Inflammatory macrophage (primary cell): ENCODE data around the gene NDUFS8.

Experiments
- DNase-seq, 2 donors: peaks; one replicate each; pipeline ENCODE4 v3.0.0-alpha.2; 2020 to 2022

Gene NDUFS8

DNA sequence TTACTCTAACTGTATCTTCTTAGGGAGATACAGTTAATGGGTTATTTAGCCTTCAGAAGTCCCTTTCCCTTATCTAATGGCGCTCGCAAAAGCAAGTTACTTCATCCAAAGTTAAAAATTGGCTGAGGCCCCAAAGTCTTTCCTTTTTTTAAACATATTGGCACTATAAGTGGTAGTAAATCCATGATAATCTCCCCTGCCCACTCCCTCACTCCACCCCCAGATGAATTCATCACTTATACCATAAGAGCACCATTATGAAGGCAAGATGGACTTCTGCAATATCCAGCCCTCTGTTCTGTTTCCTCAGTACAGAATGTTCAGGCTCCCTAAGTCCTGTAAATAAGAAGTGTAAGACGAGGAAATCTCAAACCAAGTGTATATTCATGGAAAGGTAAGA lies 53.0 kb downstream of the NDUFS8 start:
- no peak for DNase-seq
